NCI-H748 (cell line): ENCODE measurements around the gene SULF2.

ENCODE experiments used
- DNase-seq: peaks from one replicate; lab custom pipeline; 2025; ENCODE audit not compliant: unreplicated experiment; lab: John Stamatoyannopoulos, UW

Gene SULF2

DNA sequence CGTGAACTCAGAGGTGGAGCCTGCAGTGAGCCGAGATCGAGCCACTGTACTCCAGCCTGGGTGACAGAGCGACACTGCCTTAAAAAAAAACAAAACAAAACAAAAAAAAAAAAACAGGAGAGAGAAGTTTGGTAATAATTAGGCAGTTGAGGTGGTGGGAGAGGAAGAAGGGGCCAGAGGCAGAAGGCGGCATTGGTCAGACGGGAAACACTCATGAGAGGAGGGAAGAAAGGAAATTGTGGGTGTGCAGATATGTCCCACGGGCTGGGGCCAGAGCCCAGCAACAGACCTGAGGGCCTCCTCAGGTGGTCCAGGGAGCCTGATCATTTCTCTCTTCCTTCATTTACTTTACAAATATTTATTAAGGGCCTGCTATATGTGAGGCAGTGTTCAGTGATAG is 20.0 kb downstream of the SULF2 start:
- no peak for DNase-seq

DNA sequence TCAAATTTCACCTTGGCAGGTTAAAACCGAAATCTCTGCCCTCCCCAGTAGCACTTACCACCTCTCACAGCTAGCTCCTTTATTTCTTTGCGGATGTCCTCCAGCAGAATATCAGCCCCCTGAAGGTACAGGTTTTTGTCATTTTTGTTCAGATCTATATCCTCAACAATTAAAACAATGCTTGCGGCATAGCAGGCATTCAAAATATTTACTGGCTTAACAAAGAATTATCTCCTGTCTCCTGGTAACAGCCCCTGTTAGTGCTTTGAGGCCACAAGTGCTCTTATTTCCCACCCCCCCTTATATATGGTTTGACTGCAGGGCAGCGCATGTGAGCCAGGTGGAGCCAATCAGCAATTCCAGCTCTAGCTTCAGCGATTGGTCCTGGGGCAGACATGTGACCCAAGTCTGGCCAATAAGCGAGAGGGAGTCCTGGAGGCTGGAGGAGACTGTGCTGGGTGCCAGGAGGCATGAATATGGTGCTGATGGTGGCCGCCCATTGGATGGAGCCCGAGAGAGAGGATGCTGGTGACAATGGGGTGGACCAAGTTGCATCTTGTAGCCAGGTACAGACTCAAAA is 21.0 kb downstream of the SULF2 start:
- no peak for DNase-seq

DNA sequence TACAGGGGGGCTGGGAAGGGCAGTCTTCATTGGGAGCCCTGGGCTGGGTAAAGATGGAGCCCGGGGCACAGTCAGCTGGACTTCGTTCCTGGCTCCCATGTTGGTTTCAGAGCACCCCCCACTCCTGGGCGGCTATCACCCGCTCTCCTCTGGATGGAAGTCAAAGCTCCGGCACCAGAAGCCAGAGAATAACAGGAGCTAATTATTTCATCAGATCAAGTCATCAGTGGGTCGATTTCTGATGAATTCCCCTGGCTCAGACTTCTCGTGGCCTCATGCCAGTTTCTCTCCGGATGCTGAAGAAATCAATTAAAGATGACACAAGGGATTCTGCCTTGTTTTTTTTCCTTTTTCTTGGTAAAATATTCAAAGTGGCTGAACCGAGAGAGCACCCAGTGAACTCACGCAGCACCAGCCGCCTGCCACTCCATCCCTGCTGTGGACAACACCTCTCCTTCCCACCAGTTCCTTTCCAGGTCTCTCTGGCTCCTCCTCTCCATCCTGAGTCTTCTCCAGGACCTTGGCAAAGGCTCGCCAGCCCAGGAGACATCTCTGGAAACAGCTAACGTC is 22.5 kb downstream of the SULF2 start:
- no peak for DNase-seq

DNA sequence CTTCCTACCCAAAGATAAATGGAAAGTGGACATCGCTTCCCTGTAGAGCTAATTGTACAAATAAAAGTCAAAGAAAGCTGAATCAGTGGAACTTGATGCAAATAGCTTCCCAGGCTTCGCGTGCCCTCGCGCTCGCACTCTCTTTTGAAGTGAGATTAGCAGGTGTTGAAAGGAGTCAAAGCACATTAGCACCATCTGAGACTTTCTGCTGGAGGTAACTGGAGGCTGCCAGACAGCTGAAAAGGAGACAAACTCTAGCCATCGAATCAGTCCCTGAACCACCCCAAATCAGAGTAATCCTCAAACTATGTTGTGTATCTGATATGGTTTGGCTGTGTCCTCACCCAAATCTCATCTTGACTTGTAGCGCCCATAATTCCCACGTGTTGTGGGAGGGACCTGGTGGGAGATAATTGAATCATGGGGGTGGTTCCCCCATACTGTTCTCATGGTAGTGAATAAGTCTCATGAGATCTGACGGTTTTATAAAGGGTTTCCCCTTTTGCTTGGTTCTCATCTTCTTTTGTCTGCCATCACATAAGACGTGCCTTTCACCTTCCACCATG is 23.7 kb downstream of the SULF2 start:
- peak; percentile 42 for DNase-seq

DNA sequence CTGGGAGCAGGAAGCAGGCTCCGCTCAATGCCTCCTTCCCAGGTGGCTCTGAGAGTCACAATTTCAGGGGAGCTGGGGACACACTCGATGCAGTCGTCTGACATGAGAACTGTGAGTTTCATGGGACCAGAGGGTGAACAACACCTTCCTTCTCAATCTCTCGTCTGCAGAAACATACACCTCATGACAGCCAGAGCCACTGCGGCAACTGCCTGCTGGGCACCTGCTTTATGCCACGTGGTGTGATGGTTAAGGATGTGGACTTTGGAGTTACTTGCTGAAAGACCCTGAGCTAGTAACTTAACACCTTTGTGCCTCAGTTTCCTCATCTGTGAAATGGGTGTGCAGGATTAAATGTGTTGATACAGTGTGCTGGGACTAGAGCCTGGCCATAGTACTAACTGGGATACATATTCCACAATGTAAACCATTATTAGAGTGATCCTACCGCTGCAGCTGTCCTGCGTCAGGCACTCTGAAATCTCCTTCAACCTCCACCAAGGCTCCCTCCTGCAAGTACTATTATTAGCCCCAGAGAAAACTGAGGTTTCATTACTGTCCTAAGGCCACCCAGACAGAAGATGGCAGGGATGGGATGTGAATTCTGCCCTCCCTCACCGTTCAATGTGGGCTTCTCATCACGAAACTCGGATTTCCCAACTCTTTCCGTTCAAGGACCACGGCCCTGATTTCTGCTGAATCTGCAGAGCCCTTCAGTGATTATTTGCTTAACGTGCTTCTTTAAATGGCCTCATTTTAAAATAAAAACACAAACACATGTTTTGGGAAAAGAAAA is 24.4 kb downstream of the SULF2 start:
- no peak for DNase-seq

DNA sequence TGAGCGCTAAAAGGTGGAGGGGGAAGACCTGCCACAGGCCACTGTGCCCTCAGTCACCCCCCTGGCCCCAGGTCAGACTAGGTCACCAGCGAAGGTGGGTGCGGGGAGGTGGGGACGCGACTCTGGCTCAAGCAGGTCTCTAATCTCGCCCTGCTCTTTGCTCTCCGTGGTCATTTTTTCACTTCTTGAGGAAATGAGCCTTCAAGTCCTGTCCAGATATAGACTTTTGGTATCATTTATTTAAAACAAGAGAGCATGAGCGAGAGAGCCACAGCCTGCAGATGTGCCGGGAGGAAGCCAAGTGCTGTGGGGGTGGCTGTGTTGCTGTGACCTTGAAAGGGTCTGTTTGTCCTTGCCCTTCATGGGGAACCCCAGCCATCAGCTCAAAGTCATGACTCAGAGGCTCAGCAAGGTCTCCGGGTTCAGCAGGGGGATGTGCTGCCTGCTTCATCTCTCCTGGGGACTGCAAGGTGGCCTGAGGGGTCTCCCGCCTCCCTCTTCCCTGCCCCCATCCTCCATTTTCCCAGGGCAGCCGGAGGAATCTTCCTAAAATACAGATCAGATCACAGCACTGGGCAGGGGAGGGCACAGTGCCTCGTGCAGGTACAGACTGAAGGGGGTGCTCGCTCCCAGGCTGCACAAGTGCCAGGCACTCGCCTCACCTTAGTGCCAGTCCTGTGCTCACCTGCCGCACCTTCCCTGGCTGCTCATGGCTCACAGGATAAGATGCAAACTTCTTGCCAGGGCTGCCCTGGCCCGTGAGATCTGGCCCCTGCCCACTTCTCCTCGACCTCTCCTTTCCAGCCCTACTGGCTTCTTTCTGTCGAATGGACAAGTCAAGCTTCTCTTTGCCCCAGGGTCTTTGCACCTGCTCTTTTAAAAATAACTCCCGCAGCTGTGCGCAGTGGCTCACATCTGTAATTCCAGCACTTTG is 26.5 kb downstream of the SULF2 start:
- DNase-seq = no peak

DNA sequence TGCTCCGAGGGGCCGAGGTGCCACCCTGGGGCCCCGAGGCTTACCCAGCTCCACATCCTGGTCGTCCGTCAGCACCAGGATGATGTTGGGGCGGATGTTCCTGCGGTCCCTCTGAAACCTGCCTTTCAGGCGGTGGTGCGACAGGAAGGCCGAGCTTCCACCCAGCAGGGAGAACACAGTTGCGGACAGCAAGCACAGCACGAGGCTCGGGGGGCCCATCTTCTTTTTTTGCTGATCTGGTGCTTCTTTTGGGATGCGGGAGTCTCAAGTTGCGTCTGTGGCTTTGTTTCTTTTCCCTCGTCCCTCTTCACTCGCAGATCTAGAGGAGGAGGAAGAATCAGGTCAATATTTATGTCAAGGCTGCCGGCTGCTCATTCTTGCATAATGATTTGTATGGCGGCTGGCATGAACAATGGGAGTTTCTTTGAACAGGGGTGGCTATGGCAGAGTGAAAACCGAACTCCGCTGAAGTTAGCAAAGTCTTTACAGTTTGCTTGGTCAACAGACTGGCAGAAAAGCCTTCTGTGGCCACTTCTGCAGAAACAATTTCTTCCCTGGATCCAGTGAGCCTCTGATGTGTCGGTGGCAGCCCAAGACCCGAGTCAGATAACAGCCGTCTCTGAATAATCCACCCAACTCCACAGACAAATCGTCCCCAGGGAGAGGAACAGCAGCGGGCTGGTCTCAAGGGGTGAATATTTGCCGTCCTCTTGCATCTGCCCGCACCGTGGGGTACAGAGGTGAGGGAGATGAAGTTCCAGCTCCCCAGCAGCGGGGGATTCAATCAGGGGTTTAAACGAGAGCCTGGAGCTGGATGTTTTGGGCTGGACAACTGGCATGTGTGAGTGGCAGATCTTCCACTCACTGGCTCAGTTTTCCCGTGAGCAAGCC is 27.9 kb downstream of the SULF2 start:
- DNase-seq = no peak

DNA sequence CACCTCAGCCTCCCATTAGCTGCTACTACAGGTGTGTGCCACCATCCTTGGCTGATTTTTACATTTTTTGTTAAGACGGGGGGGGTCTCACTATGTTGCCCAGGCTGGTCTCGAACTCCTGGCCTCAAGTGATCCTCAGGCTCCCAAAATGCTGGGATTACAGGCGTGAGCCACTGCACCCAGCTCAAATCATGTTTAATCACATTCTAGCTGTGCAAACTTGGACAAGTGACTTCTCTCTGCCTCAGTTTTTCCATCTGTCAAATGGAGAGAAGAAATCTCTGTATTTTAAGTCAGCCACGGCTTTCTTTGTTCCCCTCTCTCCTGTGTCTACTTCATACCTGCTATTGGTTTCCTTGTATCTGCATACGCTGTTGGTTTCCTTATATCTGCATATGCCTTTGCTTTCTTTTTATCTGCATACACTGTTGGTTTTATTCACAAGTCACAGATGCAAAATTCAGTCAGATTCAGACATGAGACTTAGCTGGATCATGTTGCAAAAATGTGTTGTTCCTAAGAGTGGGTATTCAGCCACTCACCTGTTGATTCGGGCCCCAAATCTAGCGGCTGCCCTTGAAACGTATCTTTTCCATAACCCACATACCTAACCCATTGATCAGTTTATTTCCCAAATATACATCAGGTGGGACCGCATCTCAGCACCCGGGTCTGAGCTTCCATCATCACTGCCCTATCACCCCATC is 30.2 kb downstream of the SULF2 start:
- no peak for DNase-seq

DNA sequence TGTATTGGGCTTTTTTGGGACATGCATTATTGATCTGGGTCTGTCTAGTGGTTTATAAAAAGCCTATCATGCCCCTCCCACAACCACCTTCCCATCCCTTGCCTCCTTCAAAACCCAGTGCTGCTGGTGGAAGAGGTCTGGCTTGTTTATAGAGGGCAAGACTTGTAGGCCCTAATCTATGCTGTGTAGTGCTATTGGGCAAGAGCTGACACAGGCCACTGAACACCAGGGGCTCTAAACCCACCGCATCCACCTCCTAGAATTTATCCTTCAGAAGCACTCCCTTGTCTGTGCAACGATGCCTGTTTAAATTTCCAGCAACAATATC is 30.9 kb downstream of the SULF2 start:
- DNase-seq = no peak

DNA sequence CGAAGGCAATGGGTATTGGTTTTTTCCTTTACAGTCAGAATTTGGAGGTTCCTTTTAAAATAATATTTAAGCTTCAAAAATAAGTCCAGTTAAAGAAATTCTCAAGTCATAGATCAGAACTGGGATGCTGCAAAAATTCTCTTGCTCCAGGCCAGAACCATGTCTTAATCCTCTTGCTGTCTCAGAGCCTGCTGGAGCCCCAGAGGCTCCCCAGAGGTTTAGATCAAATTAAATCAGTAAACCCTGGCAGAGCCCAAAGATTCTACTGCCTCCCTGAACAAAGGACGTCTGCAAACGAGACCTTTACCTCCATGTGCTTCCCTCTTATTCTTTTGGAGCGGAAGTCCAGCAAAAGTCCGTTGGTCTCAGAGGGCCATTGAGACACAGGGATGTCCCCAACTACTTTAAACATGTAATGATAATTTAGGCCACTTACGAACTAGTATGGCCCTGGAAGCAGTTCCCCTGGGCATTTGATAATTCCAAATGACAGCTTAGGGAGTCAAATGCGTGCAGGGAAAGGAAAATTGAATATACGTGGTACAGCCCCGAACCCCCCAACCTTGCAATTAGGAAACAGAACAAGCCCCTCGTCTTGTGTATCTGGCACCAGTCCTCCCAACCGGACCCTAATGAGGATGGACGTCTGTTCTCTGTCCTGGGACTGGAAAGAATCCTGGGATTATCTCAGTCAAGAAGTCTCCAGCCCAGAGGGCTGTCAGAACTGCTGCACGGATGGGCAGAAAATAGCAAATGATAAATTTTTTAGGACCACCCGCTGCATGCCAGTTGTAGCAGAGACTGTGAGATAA is 31.5 kb downstream of the SULF2 start:
- no peak for DNase-seq

DNA sequence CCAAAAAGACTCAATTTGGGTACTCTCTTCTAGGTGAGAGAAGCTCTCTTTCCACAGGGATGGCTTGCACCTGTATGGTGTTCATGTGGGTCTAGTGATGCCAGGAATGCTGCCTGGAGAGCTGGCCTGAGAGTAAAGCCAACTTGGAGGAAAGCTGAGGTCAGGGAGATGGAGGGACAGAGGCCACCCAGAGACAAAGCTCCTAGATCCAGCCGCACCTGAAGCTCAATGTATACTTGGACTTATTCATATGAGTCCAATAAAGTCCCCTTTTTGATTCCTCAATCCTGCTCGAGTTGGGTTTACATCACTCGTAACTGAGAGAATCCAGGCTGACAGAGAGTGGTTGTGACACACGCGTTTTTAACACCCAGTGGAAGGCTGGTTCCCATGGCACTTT is 33.8 kb downstream of the SULF2 start:
- DNase-seq = no peak

DNA sequence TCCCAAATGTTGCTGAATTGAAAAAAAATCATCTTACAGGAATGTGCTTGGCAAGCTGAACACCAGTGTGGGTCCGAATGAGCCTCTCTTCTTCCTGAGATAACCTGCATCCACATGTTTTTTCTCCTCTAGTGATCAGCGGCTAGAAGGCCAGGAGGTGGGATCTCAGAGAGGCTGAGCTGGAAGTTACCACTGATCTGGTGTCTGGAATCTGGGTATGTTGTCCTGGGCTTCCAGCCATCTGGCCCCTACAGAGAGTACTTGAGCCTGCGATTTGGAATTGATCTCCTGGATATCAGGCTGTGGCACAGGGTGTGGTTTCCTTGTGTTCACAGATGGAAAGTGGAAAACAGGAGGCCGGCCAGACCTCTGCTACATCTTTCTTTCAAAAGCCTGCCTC is 35.9 kb downstream of the SULF2 start:
- no peak for DNase-seq

DNA sequence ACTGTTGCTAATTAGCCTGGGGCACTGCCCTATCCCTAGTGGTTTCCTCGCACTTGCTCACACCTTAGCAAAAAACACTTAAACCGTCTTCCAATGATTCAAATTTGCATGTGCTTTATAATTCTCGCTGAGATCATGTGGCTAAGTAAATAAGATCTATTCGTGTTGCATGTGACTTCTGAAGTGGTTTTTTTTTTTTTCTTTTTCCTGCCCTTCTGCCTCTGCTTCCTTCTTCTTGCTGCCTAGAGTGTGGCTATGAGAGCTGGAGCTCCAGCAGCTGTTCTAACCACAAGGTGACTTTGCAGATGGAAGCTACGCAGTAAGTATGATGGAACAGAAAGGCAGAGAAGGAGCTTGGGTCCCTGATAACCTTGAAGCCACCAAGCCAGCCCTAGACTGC is 36.5 kb downstream of the SULF2 start:
- DNase-seq = no peak

DNA sequence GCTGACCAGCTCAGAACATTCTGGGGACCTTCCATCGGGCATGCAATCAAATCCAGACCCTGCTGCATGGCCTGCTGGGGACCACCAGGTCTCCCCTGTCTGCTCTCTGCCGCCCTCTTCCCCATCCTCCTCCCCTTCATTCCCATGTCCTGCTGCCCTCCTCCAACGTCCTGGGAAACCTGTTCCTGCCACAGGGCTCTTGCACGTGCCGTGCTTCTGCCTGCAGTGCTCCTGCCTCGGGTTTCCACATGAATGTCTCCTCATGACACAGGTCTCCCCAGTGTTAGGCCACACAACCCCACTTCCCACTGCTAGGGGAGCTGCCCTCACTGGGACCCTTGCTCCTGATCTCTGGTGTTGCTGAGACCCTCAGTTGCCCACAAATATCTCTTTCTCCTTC is 37.2 kb downstream of the SULF2 start:
- DNase-seq = no peak

DNA sequence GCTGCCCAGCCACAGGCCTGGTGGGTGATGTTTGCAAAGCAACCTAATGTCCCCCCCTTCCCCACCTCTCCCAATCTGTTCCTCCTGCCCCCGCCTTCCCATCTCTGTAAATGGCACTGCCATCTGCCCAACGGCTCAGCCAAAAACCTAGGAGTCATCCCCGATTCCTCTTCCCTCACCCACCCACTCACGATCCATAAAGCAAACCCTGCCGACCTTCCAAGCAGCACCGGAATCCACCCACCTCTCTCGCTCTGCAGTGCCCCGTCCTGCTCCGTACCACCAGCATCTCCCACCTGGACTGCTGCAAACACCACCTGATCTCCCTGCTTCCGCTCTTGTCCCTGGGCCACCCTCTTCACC is 37.6 kb downstream of the SULF2 start:
- no peak for DNase-seq

DNA sequence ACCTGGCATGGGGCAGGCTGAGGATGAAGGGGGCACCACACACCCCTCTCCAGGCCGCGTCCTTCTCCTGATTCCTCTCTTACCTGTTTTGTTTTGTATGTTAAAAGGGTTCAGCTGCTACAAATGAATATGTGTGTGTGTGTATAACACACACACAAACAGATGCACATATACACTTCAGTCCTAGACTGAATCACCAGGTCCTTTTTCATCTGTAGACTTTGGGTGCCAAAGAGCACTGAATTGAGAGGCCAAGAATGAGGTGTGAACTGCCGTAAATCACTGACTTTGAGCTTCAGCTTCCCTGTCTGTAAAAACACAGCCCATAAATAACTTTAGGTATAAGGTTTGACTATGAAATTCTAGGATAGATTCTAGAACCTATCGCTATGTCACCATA is 40.5 kb downstream of the SULF2 start:
- DNase-seq = no peak

DNA sequence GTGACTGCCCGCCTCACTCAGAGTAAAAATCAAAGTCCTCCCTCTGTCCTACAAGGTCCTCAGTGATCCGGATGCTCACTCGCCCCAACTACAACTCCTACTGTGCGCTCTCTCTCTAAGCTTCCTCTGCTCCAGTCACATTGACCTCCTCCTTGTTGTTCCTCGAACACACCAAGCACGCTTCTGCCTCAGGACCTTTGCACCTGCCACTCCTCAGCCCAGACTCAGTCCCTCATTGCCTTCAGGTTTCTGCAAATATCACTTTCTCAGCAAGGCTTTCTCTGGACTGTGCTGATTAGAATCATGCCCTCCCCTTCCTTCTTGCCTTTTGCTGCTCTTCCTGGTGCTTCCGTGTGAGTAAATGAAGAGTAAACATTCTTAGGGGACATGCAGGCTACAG is 41.6 kb downstream of the SULF2 start:
- no peak for DNase-seq

DNA sequence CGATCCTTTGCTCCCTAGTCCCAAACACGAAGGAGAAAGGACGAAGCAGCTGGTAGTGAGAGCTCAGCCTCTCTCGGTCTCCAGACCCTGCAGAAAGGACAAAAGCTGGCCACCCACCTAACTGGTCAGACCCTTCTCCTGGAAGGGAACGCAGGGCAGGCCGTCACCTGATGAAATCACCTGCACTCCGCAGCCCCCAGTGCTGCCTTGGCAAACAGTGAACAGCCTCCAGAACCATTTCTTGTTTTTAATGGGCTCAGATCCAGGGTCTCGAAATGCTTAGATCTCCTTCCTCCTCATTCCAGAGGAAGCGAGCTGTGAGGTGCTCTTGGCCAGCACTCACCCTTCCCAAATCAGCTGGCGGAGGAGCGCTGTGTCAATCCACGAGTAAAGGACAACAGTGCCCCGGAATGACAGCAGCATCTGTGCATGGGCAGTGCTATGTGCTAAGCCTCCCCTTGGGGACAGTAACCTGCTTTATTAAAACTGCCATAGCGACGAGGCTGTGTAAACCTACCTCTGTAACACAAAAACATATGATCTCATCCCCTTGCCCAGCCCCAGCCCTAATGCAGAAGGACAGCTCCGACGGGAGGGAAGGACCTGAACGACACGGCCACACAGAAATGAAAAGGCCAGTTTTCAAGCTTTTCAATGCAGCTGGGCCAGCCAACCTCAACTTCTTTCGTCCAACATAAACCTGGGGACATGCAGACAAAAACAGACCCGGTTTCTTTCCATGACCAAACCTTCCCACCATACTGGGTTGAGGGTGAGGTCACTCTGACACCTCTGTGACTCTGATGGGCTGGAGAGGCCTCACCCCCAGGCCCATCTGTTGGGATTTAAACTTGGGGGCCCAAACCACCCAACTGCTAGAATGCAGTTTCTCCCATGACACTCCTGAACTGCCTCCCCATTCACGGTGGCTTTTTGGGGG is 43.3 kb downstream of the SULF2 start:
- peak; percentile 71 for DNase-seq
